HK-2 (cell line): ENCODE data around the gene ATP2A3.

ENCODE experiments used
- DNase-seq: peaks from one replicate; pipeline ENCODE4 v3.0.0-alpha.2; 2018; ENCODE audit not compliant: unreplicated experiment

ATP2A3 gene

DNA sequence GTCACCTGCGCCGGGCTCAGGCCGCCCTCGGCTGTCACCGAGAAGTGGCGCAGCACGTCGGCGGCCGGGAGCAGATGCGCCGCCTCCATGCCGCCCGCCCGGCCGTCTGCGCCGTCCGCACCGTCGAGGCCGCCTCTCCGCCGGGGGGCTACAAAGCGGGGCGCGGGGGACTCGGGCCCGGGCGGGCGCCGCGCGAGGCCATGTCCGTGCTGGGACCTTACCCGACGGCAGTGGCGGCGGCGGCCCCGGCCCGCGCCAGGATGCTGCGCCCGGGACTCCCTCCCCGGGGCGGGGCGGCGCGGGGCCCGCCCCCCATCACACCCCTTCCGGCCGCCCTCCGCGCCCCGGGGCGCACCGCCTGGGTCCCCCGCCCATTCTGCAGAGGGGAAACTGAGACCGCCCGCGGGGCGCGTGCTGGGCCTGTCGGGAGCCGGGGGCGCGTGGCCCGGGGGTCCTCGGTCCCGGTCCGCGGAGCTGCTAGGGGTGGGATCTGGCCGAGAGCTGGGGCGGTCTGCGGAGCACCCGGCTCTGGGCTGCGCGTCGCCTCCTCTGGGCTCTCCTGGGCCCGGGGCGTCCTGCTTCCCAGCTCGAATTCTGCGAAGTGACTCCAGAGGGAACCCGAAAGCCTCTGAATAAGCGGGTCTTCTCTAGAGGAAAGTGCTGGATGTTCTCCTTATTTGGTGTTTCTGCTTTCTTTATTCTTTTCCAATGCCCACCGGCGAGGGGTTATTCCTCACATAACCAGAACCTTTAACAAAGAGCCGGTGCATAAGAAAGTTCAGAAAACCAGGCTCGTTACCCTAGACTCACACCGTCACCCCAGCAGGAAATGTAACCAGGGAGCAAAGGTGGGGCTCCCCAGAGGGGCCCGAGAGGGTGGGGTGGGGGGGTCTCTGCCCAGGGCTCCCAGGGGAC lies at the start of gene ATP2A3:
Gene ATP2A3, minus strand, starts transcription at position 235 of the 915 bp plus-strand sequence. Its CDS starts 146 bp downstream, at position 89.
- no peak for DNase-seq

DNA sequence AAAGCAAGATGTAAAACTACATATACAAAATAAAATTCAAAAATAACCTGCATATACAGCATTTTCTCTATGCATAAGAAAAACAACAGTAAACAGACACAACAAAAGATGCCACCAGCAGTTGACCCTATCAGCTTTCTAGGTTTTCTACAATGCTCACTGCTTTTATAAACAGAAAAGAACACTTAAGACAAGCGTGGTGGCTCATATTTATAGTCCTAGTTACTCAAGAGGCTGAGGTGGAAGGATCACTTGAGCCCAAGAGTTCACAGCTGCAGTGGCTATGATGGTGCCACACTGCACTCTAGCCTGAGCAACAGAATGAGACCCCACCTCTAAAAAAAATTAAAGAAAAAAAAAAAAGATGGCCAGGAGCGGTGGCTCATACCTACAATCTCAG lies 46.5 kb upstream of the ATP2A3 start:
- no peak for DNase-seq

DNA sequence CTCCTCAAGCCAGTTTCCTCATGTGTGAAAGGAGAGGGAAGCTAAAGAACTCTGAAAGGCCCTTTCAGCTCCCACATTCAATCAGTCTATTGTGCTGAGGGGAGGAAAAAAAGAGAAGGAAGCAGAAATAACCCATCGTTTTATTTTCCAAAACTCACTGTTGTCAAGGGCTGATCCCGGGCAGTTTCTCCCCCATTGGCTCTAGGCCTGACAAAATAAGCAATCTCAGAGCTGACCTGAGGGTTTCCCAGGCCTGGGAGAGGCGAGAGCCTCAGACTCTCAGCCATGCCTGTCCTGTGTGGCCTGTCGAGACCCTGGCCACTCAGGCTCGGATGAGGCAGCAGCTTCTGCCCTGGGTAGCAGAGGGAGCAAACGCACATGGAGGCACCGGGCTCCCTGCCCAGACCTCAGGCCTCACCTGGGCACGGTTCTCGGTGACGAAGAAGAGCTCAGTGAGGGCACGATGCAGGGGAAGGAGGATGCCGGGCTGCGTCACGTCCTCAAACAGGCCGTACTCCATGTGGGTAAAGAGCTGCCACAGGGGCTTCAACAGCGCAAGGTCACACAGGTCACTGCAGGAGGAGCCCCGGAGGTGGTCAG lies 45.0 kb upstream of the ATP2A3 start:
- DNase-seq, result no peak

DNA sequence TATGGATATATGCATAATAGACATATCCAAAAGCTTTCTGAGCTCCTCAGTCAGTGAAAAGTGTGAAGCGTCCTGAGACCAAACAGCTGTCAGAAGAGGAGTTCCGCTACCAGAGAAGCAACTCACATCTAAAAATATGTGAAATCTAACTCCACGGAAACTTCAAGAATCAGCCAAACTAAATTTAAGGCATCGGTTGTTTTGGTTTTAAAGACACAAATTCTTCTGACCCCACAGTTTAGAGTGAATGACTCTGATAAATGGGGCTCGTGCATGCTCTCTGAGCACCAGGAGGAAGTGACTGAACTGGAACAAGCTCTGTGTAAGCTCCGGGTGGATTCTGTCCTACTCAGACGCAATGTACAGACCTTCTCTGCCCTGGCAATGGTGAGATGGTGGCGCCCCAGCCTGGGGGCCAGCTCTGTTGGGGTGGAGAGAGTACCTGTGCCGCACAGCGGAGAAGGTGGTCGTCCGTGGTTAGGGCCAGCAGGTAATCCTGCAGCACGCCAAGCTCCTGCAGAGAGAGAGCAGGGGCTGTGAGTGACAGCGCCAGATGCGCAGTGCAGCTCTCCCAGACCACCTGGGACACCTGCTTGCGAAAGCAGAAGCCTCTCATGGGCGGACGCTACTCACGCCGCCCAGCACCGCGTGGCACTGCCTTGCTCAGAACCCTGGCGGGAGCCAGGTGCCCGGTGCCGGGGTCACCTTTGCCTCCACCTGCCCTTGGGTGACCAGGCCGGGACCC lies 44.4 kb upstream of the ATP2A3 start:
- DNase-seq, result no peak

DNA sequence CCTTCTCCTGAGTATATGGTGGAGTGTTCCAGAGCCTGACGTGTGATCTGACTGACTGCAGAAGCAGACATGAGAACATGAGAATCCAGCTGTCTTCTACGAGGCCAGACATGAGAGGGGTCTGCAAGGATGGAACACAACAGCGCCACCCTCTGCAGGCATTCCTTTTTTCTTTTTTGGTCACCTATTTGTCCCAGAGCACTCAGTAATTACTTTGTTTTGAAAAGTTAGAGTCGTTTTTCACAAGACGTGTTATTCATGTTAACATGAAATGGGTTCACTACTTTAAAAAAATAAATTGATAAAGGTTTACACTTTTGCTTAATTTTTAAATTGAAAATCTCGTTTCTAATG lies 43.8 kb upstream of the ATP2A3 start:
- DNase-seq, result no peak

DNA sequence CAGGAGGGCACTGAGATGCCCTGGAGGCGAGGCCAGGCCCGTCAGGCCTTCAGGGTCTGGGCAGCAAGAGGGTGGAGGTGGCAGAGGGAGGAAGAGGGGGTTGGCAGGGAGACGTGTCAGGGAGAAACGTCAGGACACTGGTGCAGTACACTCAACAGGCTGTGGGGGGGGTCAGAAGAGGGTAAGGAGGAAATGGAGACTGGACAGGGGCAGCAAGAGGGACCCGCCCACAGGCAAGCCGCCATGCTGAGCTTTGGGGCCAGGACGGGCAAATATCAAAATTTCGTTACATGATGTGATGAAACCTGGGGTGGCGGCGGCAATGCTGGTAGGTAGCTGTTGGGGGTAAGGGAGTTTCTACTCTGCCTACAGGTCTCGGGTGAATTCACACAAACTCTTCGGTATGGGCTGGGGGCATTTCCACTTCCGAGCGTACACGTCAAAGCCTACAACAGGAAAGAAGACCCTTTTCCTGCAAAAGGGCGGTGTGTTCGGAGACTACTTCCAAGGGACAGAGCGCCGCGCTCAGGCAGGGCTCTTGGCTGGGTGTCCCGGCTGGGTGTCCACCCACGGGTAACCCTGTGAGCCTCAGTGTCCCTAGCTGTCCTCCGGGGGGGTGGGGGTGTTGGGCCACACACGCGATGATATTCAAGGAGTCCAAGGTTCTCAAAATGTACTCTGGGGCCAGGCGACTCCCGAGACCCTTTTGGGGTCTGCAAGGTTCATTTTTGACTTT lies 43.3 kb upstream of the ATP2A3 start:
- no peak for DNase-seq

DNA sequence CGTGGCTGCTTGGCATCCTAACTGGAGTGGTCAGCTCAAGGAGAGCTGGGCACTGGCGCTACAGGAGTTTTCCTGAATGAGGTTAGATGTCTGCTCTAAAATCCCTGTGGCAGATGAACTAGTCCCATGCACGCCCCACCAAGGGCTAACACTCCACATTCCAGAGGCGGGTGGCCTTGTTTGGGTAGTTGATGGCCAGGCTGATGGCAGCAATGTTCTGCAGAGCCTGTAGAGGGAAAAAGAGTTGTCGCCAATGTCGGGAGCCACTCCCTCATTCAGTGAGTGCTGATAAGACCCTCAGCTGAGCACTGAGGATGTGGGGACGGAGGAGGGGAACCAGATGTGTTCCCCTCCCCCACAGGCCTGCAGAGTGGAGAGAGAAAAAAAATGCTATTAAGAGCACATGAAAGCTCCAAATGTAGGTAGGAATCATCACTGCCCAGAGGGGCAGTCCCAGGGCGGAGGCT lies 42.5 kb upstream of the ATP2A3 start:
- no peak for DNase-seq

DNA sequence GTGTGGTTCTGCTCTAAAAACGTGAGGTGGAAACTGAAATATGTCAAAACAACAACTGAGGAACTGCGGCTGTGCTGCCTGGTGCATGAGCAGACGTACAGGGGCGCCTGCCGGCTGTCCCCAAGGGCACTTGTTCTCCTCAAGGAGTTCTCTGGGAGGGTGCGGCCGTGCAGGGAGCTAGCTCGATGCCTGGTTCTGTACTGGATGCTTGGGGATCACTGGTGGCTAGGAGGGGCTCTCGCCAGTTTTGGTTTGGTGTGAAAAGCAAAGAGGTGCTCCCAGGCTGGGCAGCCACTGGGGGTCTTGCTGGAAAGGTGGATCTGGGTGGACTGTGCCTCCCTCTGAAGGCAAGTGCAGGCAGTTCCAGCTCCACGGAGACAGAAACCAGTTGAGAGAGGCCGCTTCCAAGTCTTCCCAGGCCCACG lies 41.9 kb upstream of the ATP2A3 start:
- no peak for DNase-seq

DNA sequence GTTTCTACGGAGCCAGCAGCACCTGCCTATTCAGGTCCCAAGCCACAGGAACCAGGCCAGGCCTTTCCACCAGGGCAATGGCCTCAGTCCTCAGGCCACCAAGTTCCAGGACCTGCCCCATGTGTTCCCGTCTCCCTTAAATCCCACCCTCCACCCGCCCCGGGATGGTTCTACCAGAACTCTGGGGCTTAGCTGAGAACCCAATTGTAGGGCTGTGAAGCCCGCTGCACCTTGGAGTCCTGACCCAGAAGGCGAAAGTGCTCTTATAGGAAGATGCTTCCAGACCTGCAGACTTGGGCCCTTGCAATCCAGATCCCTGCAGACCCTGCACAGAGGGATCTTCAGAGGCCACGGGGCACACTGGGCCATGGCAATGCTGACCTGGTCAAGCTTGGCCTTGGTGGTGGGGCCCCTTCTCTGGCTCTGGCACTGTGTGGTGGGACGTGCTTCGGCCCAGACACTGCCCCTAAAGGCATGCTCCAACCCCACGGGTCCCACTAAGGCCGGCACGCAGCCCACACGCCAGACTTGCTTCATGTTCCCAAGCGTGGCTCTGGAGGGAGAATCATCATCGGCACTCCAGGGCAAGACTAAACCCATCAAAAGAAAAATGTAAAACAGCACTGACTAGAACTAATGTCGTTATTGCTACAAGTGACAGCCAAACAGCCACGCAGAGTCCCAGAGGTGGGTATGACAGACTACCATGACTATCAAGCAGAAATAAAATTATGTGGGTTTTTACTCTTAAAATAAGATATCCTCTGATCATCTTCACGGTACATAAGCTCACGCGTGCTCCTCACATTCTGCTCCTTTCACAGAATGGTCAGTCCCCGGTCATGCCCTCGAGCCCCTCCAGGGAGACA lies 41.3 kb upstream of the ATP2A3 start:
- DNase-seq, result no peak

DNA sequence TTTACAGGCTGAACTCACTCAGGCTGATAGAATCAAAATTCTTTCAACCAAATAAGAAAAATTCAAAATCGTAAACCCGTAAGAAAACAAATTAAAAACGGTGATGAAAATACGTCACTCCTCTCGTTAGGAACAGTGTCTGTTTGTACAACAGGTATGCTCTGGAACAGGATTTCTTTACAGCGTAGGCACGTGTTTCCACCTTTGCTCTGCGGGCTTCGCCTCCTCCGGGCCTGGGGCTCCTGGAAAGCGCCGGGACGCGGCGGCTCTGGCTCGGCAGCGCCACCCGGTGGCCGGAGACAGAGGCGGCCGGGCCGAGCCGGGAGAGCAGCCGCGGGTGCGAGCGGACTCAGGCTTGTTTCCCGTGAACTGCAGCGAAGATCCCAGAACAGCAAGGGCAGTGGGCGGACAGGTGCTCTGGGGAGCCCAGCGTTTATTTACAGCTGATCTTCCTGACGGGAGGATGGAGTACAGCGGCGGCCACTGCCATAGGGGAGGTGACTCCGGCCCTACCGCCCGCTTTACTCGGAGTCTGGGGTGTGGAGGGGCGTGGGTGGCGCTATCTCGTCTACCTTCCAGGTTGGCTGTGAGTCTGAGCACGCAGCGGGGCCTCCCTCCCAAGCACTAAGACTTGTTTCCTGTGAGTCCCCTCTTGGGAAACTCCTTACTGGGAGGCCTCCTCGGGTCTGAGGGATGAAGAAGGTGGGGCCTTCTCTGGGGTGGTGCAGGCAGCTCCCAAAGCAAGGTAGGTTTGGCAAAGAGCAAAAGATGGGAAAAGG lies 40.5 kb upstream of the ATP2A3 start:
- no peak for DNase-seq

DNA sequence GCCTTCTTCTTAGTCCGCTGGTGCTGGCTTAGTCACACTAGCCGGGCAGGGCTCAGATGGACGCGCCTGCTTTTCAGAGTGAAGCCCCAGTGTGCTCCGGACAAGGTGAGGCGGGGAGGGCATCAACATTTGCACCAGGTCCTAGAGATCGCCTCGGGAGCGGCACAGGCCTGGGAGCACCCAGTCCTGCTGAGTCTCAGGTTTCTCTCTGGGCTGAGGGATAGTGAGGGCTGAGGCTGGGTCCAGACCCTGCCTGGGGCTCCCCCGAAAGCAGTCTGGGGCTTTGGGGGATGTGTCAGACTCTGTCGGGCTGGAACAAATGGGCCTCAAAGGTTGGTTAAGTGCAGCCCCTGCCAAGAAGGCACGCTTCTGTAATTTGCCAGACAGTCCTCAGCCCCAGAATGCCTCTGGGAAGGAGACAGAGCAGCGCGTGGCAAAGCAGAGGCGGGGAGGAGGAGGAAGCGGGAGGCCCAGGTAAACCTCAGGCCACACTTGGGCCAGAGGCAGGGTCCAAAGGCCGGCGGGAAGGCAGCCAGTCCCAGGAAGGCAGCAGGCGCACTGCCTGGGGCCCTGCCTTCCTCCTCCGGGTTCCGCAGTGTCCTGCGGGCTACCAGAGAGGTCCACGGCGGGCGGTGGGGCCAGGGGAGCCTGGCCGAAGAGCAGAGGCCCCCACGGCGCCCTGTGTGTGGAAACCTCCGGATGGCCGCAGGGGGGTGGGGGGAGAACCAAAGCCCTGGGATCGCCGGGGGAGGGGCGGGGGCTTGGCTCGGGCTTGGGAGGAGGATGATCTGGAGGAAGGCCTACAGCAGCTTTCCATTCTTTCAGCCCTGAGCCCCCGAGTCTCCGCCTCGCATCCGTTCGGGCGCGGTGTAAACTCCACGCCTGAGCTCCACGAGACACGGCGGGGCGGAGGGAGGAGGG lies 39.5 kb upstream of the ATP2A3 start:
- DNase-seq, result no peak

DNA sequence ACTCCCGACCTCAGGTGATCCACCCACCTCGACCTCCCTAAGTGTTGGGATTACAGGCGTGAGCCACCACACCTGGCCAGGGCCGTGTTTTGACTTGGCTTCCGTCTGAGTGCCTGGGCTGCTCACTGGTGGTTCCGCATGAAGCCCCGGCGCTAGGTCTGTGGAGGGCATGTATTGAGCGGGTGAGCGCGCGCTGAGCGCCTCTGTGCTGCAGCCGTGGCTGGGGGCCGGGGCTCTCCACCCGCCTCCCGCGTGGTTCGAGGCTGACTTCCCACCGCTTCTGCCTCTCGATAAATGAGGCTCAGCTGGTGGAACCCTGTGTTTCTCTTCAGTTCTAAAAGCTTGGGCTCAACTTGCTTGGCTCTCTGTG lies 38.9 kb upstream of the ATP2A3 start:
- DNase-seq, result no peak

DNA sequence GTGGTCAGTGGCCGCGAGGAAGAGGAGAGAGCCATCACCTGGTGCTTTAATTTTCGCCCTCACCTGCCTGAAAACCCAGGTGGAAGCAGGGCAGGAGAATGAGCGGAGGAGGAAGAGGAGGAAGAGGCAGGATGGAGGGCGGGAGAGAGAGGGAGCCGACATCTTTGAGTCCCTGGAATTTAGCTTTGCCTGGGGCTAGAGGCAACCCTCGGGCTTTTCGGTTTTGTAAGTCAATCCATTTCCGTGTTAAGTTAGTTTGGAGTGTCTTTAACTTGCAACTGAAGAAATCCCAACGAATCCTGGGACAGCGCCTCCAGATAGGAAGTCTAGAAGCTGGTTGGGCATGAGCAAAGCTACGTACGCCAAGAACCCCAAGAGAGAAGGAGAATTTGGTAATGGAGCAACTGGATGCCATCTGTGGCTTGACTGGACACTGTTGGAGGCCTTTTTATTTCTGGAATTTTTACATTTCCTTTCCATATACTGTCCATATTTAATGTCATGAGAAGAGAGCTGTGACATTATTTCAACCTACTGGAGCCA lies 36.9 kb upstream of the ATP2A3 start:
- no peak for DNase-seq

DNA sequence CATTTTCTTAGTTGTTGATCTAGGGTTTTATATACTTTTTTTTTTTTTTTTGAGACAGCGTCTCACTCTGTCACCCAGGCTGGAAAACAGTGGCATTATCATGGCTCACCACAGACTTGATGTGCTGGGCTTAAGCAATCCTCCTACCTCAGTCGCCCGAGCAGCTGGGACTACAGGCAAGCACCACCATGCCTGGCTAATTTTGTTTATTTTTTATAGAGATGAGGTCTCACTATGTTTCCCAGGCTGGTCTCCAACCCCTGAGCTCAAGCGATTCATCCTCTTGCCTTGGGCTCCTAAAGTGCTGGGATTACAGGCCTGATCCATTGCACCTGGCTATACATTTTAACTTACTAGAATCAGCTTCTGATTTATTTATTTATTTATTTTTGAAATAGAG lies 34.2 kb upstream of the ATP2A3 start:
- DNase-seq, result no peak

DNA sequence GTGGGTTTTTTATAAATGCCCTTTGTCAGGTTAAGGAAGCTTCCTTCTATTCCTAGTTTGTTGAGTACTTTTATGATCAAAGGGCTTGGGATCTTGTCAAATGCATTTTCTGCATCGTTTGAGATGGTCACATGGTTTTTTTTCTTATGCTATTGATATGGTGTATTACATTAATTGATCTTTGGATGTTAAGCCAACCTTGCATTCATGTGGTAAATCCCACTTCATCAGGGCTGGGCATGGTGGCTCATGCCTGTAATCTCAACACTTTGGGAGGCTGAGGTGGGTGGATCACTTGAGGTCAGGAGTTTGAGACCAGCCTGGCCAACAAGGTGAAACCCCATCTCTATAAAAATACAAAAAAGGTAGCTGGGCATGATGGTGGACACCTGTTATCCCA lies 30.8 kb upstream of the ATP2A3 start:
- DNase-seq, result no peak

DNA sequence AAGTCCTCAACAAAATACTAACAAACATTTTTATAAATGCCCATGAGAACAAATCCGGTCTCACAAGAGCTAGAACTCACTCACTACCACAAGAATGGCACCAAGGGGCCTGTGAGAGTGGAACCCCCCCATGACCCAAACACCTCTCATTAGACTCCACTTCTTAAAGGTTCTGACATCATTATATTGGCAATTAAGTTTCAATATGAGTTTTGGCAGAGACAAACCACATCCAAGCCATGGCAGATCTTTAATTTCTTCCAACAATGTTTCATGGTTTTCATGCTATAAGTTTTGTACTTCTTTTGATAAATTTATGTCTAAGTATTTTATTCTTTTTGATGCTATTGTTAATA lies 30.0 kb upstream of the ATP2A3 start:
- DNase-seq, result no peak

DNA sequence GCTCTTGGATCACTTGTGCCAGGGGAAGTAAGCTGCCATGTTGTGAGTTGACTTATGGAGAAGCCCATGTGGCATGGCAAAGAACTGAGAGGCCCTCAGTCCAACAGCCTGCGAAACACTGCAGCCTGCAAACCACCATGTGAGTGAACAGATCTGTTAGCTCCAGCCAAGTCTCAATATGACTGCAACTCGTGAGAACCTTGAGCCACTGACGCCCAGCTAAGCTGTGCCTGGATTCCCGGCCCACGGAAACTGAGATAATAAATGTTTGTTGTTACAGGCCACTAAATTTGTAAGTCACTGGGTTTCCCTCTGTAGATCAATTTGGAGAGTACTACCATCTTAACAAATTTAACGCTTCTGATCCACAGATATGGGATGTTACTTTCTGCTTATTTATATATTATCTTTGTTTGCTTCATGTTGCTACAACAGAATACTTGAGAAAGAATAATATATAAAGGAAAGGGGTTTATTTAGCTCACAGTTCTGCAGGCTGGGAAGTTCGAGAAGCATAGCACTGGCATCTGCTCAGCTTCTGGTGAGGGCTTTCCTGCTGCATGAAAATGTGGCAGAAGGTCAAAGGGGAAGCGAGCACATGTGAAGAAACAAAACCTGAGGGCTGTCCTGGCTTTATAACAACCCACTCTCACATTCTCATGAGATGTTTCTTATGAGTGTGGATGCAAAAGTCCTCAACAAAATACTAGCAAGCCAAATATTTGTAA lies 29.4 kb upstream of the ATP2A3 start:
- DNase-seq, result no peak

DNA sequence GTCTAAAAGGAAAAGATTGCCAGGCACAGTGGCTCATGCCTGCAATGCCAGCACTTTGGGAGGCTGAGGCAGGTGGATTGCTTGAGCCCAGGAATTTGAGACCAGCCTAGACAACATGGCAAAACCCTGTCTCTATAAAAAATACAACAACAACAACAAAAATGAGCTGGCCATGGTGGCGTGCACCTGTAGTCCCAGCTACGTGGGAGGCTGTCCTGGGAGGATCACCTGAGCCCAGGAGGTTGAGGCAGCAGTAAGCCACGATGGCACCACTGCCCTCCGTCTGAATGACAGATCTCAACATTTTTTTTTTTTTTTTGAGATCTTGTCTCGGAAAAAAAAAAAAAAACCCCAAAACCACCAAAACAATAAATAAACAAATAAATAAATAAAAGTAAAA lies 28.1 kb upstream of the ATP2A3 start:
- DNase-seq, result no peak
